ENCODE data around the gene APOL5.
"Not testable (repeated sequence)": the region's sequence is repeated elsewhere in the genome, so short reads cannot be mapped to it uniquely, and the experiment has no call there.

The APOL5 gene

DNA sequence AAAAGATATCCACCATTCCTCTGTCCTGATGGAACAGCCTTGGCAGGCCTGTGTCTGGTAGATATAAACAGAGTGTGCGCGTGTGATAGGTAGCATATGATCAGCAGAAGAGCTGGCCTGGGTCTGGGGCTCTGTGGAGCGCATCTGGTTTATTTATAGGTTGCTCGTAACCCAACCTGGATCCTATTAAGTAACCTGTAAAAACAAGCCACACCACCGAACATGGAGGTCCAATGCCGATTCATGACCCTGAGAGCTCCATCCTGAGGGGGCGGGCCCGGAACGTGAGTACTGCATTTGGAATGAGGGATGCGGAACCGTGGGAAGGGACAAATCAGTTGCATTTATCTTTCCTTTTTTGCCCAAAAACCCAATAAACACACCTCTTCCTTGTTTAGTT lies 31.9 kb upstream of the APOL5 start:
- no peaks in the 10 kb centered on the region for H3K36me3 ChIP-seq (ENCODE audit: control insufficient read depth, insufficient read depth, low read length)
- H3K27ac ChIP-seq (ENCODE audit: low read length): no peak overlapping the region
- no peaks in the 10 kb centered on the region for H3K4me1 ChIP-seq (ENCODE audit: control insufficient read depth, insufficient read depth, low read length)
- H3K9me3 ChIP-seq (ENCODE audit: control insufficient read depth, insufficient read depth, low read length): peaks cover 1% of the 10 kb centered on the region; the same call in 1 of the 2 replicates
- H3K4me3 ChIP-seq (ENCODE audit: low read length): no peak overlapping the region
- WGBS (ENCODE audit: insufficient coverage, insufficient read length): no CpG with 5 or more reads among the region's 11 CpGs
- no peak for DNase-seq (ENCODE audit: low read depth, low spot score)
- H3K27me3 ChIP-seq (ENCODE audit: control insufficient read depth, insufficient read depth, low read length): no peaks in the 10 kb centered on the region

DNA sequence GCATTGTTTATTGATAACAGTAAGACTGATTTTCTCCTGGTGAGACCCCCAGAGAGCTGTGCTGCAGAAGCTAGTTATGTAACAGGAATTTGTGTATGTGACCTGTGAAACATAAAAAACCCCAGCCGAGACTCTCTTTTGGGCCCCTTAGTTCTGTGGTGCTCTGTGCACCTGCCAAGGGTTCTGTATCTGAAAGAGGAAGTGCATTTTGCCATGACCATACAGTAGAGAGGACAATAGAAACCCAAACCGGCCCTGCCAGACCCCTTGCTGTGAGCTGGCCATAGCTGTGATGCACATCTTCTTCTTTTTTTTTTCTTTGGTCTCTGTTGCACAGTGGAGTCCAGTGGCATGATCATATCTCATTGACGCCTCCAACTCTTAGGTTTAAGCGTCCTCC lies 31.4 kb upstream of the APOL5 start:
- DNase-seq (ENCODE audit: low read depth, low spot score): no peak
- H3K4me1 ChIP-seq (ENCODE audit: control insufficient read depth, insufficient read depth, low read length): no peaks in the 10 kb centered on the region
- H3K4me3 ChIP-seq (ENCODE audit: low read length): no peak overlapping the region
- WGBS (ENCODE audit: insufficient coverage, insufficient read length): no CpG with 5 or more reads among the region's 4 CpGs
- no peaks in the 10 kb centered on the region for H3K27me3 ChIP-seq (ENCODE audit: control insufficient read depth, insufficient read depth, low read length)
- no peak overlapping the region for H3K27ac ChIP-seq (ENCODE audit: low read length)
- H3K36me3 ChIP-seq (ENCODE audit: control insufficient read depth, insufficient read depth, low read length): no peaks in the 10 kb centered on the region
- peaks cover 1% of the 10 kb centered on the region; the same call in 1 of the 2 replicates for H3K9me3 ChIP-seq (ENCODE audit: control insufficient read depth, insufficient read depth, low read length)

DNA sequence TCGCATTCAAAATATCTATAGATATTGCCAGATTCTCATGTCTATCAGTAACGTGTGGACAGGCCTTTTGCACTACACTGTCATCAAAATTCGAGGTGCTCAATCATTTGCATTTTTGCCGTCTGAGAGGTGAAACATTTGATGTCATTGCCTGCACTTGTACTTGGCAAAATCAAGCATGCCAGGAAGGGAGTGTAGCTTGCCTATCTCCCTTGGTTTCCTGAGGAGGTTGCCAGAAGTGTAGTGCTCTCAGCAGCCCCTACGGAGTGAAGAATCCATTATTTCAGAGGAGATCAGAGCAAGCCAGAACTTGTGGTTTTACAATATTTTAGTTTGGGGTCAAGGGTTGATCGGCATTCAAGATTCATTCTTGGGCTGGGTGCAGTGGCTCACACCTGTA lies 30.2 kb upstream of the APOL5 start:
- DNase-seq (ENCODE audit: low read depth, low spot score): no peak
- H3K27ac ChIP-seq (ENCODE audit: low read length): no peak overlapping the region
- H3K9me3 ChIP-seq (ENCODE audit: control insufficient read depth, insufficient read depth, low read length): no peaks in the 10 kb centered on the region
- H3K36me3 ChIP-seq (ENCODE audit: control insufficient read depth, insufficient read depth, low read length): no peaks in the 10 kb centered on the region
- WGBS (ENCODE audit: insufficient coverage, insufficient read length): no CpG with 5 or more reads among the region's 6 CpGs
- H3K27me3 ChIP-seq (ENCODE audit: control insufficient read depth, insufficient read depth, low read length): no peaks in the 10 kb centered on the region
- no peak overlapping the region for H3K4me3 ChIP-seq (ENCODE audit: low read length)
- H3K4me1 ChIP-seq (ENCODE audit: control insufficient read depth, insufficient read depth, low read length): no peaks in the 10 kb centered on the region

DNA sequence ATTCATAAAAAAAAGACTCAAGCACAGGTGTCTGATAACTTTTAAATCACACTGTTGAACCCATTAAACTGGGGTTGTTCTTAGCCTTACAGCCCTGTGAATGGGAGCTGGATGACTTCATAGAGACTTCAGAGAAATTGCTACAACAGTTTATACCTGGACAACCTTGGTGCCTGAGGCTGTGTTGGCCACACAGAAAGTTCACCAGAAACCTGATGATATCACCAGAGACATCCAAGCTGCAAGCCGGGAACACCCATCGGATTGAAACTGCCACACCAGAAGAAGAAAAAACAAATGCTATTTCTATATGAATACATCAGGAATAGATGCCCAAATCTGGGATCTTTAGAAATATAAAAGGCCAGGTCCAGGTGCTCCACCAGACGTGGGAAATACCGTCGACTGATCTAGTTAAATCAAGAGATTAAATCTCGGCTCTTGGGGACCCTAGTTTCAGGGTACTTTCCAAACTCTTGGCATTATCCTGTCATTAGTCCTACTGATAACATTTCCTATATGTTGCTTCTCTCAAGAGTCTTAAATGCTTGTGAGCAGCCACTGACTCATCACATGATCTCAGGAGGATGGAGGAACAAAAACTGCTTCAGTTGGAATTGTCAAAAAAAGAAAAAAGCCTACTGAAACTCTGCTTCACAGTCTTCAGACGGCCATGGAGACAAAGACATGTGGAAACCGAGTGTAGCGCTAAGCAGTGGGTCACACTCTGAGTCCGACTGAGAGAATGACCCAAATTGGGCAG lies 28.6 kb upstream of the APOL5 start:
- H3K4me1 ChIP-seq (ENCODE audit: control insufficient read depth, insufficient read depth, low read length): no peaks in the 10 kb centered on the region
- no peak overlapping the region for H3K27ac ChIP-seq (ENCODE audit: low read length)
- no peak for DNase-seq (ENCODE audit: low read depth, low spot score)
- no peaks in the 10 kb centered on the region for H3K9me3 ChIP-seq (ENCODE audit: control insufficient read depth, insufficient read depth, low read length)
- H3K27me3 ChIP-seq (ENCODE audit: control insufficient read depth, insufficient read depth, low read length): no peaks in the 10 kb centered on the region
- H3K36me3 ChIP-seq (ENCODE audit: control insufficient read depth, insufficient read depth, low read length): no peaks in the 10 kb centered on the region
- H3K4me3 ChIP-seq (ENCODE audit: low read length): no peak overlapping the region
- no CpG with 5 or more reads among the region's 10 CpGs for WGBS (ENCODE audit: insufficient coverage, insufficient read length)

DNA sequence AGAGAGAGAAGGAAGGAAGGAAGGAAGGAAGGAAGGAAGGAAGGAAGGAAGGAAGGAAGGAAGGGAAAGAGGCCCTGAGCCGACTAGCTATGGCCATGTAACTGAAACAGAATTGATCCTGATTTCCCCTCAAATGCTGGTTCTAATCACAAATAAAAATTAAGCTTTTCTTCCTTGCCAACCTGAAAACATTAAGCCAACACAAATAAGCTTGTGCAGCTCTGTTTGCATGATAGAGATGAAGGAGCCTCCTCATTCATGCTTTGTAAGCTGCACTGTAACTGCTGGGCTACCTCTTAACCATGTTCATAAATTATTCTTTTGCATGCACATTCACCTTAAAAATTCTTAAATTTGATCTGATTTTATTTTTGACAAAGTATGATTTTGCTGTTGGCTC lies 27.7 kb upstream of the APOL5 start:
- no CpG with 5 or more reads among the region's 1 CpG for WGBS (ENCODE audit: insufficient coverage, insufficient read length)
- Histone ChIP-seq H3K4me3 (ENCODE audit: low read length) (no peak overlapping the region), H3K9me3 (ENCODE audit: control insufficient read depth, insufficient read depth, low read length) (no peaks in the 10 kb centered on the region), H3K27ac (ENCODE audit: low read length) (no peak overlapping the region), H3K27me3 (ENCODE audit: control insufficient read depth, insufficient read depth, low read length) (no peaks in the 10 kb centered on the region), H3K4me1 (ENCODE audit: control insufficient read depth, insufficient read depth, low read length) (no peaks in the 10 kb centered on the region), H3K36me3 (ENCODE audit: control insufficient read depth, insufficient read depth, low read length) (no peaks in the 10 kb centered on the region)
- DNase-seq (ENCODE audit: low read depth, low spot score): no peak

DNA sequence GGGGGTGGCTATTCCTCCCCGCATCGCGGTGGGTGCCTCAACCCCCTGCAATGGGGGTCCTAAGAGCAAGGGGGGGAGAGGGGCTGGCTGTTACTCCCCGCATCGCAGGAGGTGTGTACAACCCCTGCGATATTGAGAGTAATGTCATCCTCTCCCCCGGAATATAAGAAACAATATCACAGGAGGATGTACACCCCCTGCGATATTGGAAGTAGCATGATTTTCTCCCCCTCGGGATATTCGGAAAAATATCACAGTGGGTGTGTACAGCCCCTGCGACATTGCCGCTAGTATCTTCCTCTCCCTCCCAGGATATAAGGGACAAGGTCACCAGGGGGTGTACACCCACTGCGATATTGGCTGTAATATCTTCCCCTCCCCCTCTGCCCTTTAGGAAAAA lies 22.5 kb upstream of the APOL5 start:
- DNase-seq (ENCODE audit: low read depth, low spot score): no peak
- H3K27ac ChIP-seq (ENCODE audit: low read length): no peak overlapping the region
- H3K27me3 ChIP-seq (ENCODE audit: control insufficient read depth, insufficient read depth, low read length): no peaks in the 10 kb centered on the region
- no peaks in the 10 kb centered on the region for H3K36me3 ChIP-seq (ENCODE audit: control insufficient read depth, insufficient read depth, low read length)
- H3K9me3 ChIP-seq (ENCODE audit: control insufficient read depth, insufficient read depth, low read length): no peaks in the 10 kb centered on the region
- H3K4me1 ChIP-seq (ENCODE audit: control insufficient read depth, insufficient read depth, low read length): no peaks in the 10 kb centered on the region
- WGBS (ENCODE audit: insufficient coverage, insufficient read length): no CpG with 5 or more reads among the region's 13 CpGs
- no peak overlapping the region for H3K4me3 ChIP-seq (ENCODE audit: low read length)

DNA sequence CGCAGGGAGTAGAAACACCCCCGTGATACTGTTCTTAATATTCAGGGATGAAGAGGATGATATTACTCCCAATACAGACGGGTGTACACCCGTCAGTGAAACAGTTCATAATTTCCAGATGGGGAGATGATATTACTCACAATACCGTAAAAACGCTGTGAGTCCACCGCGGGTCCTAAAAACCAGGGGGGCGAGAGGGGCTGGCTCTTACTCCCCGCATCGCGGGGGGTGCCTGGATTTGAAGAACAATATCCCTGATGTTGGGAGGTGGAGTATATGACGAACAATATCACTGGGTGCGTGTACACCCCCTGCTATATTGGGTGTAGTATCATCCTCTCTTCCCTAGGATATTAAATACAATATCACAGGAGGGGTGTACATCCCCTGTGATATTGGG lies 20.5 kb upstream of the APOL5 start:
- H3K9me3 ChIP-seq (ENCODE audit: control insufficient read depth, insufficient read depth, low read length): no peaks in the 10 kb centered on the region
- WGBS (ENCODE audit: insufficient coverage, insufficient read length): no CpG with 5 or more reads among the region's 14 CpGs
- DNase-seq (ENCODE audit: low read depth, low spot score): no peak

DNA sequence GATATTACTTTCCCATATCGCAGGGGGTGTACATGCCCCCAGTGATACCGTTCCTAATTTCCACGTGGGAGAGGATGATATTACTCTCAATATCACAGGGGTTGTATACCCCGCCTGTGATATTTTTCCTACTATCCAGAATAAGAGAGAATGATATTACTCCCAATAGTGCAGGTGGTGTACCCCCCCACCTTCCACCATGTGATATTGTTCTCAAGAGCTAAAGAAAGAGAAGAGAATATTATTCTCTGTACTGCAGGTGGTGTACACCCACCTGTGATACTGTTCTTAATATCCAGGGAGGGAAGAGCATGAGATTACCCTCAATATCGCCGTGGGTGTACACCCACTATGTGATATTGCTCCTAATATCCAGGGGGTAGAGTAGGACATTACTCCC lies 17.8 kb upstream of the APOL5 start:
- H3K4me1 ChIP-seq (ENCODE audit: control insufficient read depth, insufficient read depth, low read length); H3K4me3 ChIP-seq (ENCODE audit: low read length); H3K9me3 ChIP-seq (ENCODE audit: control insufficient read depth, insufficient read depth, low read length); H3K27ac ChIP-seq (ENCODE audit: low read length); DNase-seq (ENCODE audit: low read depth, low spot score); H3K36me3 ChIP-seq (ENCODE audit: control insufficient read depth, insufficient read depth, low read length); H3K27me3 ChIP-seq (ENCODE audit: control insufficient read depth, insufficient read depth, low read length): not testable (repeated sequence)
- WGBS (ENCODE audit: insufficient coverage, insufficient read length): no CpG with 5 or more reads among the region's 6 CpGs

More for the DNA sequence above, 20.5 kb upstream of the APOL5 start:
- H3K27ac ChIP-seq (ENCODE audit: low read length): no peak overlapping the region
- H3K4me1 ChIP-seq (ENCODE audit: control insufficient read depth, insufficient read depth, low read length): no peaks in the 10 kb centered on the region
- no peaks in the 10 kb centered on the region for H3K27me3 ChIP-seq (ENCODE audit: control insufficient read depth, insufficient read depth, low read length)
- H3K36me3 ChIP-seq (ENCODE audit: control insufficient read depth, insufficient read depth, low read length): no peaks in the 10 kb centered on the region
- no peak overlapping the region for H3K4me3 ChIP-seq (ENCODE audit: low read length)

DNA sequence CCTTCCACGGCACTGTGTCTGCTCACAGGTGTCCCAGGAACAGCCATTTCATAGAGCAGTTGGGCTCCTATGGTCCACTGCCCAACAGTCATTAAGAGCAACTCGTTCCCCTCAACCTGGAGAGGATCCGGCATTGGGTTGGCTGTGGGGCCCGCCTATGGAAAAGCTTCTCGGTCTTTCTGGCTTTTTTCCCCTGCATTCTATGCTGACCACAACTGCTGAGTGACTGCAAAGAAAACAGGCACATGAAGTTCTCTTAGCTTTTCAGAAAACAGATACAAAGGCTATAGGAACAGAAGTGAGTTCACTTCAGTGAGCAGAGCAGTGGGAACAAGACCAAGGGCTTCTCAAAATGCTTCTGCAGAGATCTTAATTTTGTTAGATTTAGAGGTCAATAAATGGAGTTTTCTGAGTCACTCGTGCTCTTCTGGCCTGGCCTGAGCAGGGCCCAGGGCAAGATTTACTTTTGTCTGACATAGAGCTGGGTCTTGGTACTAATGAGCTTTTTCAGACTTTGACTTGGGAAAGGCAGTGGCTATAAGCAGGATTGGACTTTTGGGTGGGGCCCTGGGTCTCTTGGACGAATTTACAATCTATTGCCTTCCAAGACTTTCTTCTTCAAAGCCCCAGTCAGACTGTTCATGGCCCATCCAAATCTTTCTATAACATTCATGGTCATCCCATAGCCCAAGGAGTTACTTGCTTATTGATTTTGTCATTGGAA lies 13.6 kb upstream of the APOL5 start:
- H3K9me3 ChIP-seq (ENCODE audit: control insufficient read depth, insufficient read depth, low read length): no peaks in the 10 kb centered on the region
- no CpG with 5 or more reads among the region's 7 CpGs for WGBS (ENCODE audit: insufficient coverage, insufficient read length)
- H3K36me3 ChIP-seq (ENCODE audit: control insufficient read depth, insufficient read depth, low read length): no peaks in the 10 kb centered on the region
- no peak overlapping the region for H3K4me3 ChIP-seq (ENCODE audit: low read length)
- no peaks in the 10 kb centered on the region for H3K4me1 ChIP-seq (ENCODE audit: control insufficient read depth, insufficient read depth, low read length)
- no peaks in the 10 kb centered on the region for H3K27me3 ChIP-seq (ENCODE audit: control insufficient read depth, insufficient read depth, low read length)
- no peak overlapping the region for H3K27ac ChIP-seq (ENCODE audit: low read length)
- DNase-seq (ENCODE audit: low read depth, low spot score): no peak

DNA sequence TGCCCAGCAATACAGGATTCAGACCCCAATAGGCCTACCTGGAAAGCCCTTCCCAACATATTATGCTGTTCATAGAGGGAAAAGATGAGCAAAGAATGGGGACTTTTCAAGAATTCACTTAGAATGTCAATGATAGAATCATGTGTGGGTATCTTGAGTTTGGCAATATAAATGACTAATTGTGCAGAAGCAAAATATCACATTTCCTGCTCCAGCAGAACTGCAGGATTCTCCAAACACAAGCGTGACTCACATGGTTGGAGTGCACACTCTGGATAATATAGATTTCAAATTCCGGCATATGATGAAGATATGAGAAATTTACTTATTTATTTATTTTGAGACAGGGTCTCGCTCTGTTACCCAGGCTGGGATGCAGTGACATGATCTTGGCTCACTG lies 12.5 kb upstream of the APOL5 start:
- WGBS (ENCODE audit: insufficient coverage, insufficient read length): no CpG with 5 or more reads among the region's 3 CpGs
- no peak overlapping the region for H3K4me3 ChIP-seq (ENCODE audit: low read length)
- no peak overlapping the region for H3K27ac ChIP-seq (ENCODE audit: low read length)
- no peak for DNase-seq (ENCODE audit: low read depth, low spot score)
- H3K27me3 ChIP-seq (ENCODE audit: control insufficient read depth, insufficient read depth, low read length): no peaks in the 10 kb centered on the region
- no peaks in the 10 kb centered on the region for H3K36me3 ChIP-seq (ENCODE audit: control insufficient read depth, insufficient read depth, low read length)
- H3K9me3 ChIP-seq (ENCODE audit: control insufficient read depth, insufficient read depth, low read length): no peaks in the 10 kb centered on the region
- no peaks in the 10 kb centered on the region for H3K4me1 ChIP-seq (ENCODE audit: control insufficient read depth, insufficient read depth, low read length)

DNA sequence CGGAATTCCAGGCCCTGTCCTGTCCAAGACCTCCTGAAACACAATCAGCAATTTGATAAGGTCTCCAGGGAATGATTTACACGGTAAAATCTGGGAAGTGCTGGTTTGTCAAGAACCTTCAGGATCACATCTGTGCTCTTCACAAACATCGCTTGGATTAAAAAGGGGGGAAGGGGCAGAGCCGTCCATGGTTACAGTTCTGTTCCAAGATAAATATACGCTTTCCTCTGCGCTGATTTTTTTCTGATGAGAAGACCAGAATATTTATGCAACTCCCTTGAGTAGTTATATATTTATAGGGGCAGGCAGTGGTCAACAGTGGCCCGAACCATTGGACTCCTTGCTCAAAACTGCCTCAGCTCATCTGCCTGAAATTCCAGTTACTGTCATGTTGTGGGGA lies 9.2 kb upstream of the APOL5 start:
- H3K9me3 ChIP-seq (ENCODE audit: control insufficient read depth, insufficient read depth, low read length): no peaks in the 10 kb centered on the region
- no peaks in the 10 kb centered on the region for H3K4me1 ChIP-seq (ENCODE audit: control insufficient read depth, insufficient read depth, low read length)
- DNase-seq (ENCODE audit: low read depth, low spot score): no peak
- H3K27ac ChIP-seq (ENCODE audit: low read length): no peak overlapping the region
- no CpG with 5 or more reads among the region's 7 CpGs for WGBS (ENCODE audit: insufficient coverage, insufficient read length)
- H3K36me3 ChIP-seq (ENCODE audit: control insufficient read depth, insufficient read depth, low read length): no peaks in the 10 kb centered on the region
- no peak overlapping the region for H3K4me3 ChIP-seq (ENCODE audit: low read length)
- no peaks in the 10 kb centered on the region for H3K27me3 ChIP-seq (ENCODE audit: control insufficient read depth, insufficient read depth, low read length)
